Natural killer cell (primary cell): ENCODE results near the gene SERTAD2. TPM values are rescaled to one million over a fixed set of nuclear protein-coding genes. Genes with fewer than 3 reads are reported as not detected.
A peak's percentile ranks its signal among the peaks of the same experiment; 100 is the strongest.

Experiments used
- ATAC-seq, 3 donors: fragments of 150-1000 bp in 2 of 3; fragments of 200-7000 bp in 1 of 3; cut with Tn5 transposase; 1 replicate in 1 of 3; 2 replicates in 2 of 3; pipeline ENCODE4 v1.10.0; 2021; ENCODE audit warnings: mild to moderate bottlenecking in 2 of 3, moderate library complexity in 2 of 3
- DNase-seq, 2 donors: peaks; one replicate each; pipeline versions ENCODE4 v3.0.0 to v3.0.0-alpha.2; 2013 to 2021; ENCODE audit warnings: mixed read lengths in 1 of 2
- H3K27ac ChIP-seq: one replicate; pipeline ENCODE4 v1.5.1; 2013; ENCODE audit warnings: mild to moderate bottlenecking, low read length
- H3K27me3 ChIP-seq: one replicate; pipeline ENCODE4 v1.6.1; 2013; ENCODE audit warnings: low read length; ENCODE audit not compliant: control insufficient read depth, insufficient read depth
- H3K36me3 ChIP-seq: one replicate; pipeline ENCODE4 v1.6.1; 2013; ENCODE audit warnings: low read length; ENCODE audit not compliant: control insufficient read depth, insufficient read depth
- H3K4me1 ChIP-seq: one replicate; pipeline ENCODE4 v1.6.1; 2013; ENCODE audit warnings: low read length; ENCODE audit not compliant: control insufficient read depth, insufficient read depth
- H3K4me3 ChIP-seq: one replicate; pipeline ENCODE4 v1.5.1; 2013; ENCODE audit warnings: low read length
- H3K9me3 ChIP-seq: one replicate; pipeline ENCODE4 v1.6.1; 2013; ENCODE audit warnings: low read length; ENCODE audit not compliant: control insufficient read depth, insufficient read depth
- H3K27ac Mint-ChIP-seq, 2 donors: one replicate each; pipeline ENCODE4 v1.8.0; 2022; ENCODE audit warnings: mild to moderate bottlenecking in 2 of 2, mixed read lengths in 2 of 2, moderate library complexity in 1 of 2
- H3K27me3 Mint-ChIP-seq, 2 donors: one replicate each; pipeline ENCODE4 v1.8.0; 2022; ENCODE audit warnings: low read depth in 2 of 2, mixed read lengths in 2 of 2
- H3K36me3 Mint-ChIP-seq: one replicate; pipeline ENCODE4 v1.8.0; 2022; ENCODE audit warnings: mixed read lengths
- H3K4me1 Mint-ChIP-seq, 2 donors: one replicate each; pipeline ENCODE4 v1.8.0; 2022; ENCODE audit warnings: mixed read lengths in 2 of 2
- H3K4me3 Mint-ChIP-seq: one replicate; pipeline ENCODE4 v1.8.0; 2022; ENCODE audit warnings: mild to moderate bottlenecking, moderate library complexity, mixed read lengths
- H3K9me3 Mint-ChIP-seq, 2 donors: one replicate each; pipeline ENCODE4 v1.8.0; 2022; ENCODE audit warnings: mixed read lengths in 2 of 2
- WGBS: methylation state at CpG from one replicate; pipeline ENCODE4 v1.1.7; 2013; ENCODE audit warnings: missing lambda C conversion rate; ENCODE audit not compliant: insufficient coverage; 5-methylcytosine and 5-hydroxymethylcytosine counted together
- intact Hi-C: fragments of 100-400 bp; cut with micrococcal nuclease; formaldehyde crosslinking; loops from one replicate; pipeline ENCODE4 v1.14.2; 2022
- total RNA-seq, 4 donors: library from RNA; stranded (reverse); fragments of 120-200 nt in 1 of 4; gene quantifications; one replicate each; pipeline versions ENCODE4 v1.2.3 to v1.2.4, GENCODE V29; 2013 to 2022
- TF ChIP-seq, protein P1 (sequence below): fragments of 200-600 bp; IDR thresholded peaks from one replicate; pipeline ENCODE4 v1.8.0; 2022; ENCODE audit warnings: antibody characterized with exemption

Gene SERTAD2, protein sequence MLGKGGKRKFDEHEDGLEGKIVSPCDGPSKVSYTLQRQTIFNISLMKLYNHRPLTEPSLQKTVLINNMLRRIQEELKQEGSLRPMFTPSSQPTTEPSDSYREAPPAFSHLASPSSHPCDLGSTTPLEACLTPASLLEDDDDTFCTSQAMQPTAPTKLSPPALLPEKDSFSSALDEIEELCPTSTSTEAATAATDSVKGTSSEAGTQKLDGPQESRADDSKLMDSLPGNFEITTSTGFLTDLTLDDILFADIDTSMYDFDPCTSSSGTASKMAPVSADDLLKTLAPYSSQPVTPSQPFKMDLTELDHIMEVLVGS
- total RNA-seq, result 10 to 100 TPM; 45.6 to 71.2 (median 55.8) TPM
- 24.4 TPM for total RNA-seq (2013)

DNA sequence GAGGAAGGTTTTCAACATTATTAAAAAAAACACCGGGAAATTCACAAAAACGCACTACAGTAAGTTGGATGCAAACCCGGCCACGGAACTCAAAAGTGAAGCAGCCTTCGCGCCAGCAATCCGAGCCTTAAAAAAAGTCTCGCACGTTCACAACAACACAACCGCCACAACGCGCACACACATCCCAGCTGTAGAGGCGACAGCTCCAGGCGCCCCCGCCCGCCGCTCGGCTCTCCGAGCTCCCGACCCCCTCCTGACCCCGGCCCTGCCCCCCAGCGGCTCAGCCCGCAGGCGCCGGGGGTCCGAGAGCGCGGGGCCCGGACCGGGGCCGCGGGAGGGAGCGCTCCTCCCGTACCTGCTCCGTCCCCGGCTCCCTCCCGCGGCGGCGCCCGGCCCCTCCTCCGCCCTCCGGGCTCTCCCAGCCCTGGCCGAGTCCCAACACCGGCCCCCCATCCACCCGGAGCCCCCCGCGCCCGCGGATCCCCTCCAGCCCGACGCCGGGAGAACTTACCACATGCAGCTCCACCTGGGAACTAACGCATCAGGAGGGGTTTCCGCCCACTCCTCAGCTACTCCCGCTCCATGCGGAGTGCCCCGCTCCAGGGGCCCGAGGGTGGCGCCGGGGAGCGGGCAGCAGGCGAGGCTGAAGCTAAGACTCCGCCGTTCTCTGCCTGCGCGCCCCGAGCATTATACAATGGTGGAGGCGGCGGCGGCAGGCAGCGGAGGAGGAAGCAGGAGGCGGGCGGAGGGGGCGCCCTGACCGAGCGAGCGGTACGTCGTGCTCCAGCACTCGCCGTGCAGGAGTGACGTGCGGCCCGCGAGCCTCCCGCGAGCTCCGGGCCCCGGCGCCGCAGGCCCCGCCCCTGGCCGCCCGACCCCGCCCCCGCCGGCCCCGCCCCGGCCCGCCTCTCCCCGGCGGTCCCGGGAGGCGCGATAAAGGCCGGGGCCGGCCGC lies at the start of gene SERTAD2:
TSS of gene SERTAD2 (minus strand) at position 805 of the 954 bp plus-strand sequence. CDS start 17,042 bp downstream, outside the sequence.
- H3K4me3 Mint-ChIP-seq, result peak within 1 kb of the TSS; percentile 93
- H3K9me3 Mint-ChIP-seq, result no peaks in the 10 kb centered on the region
- no peaks in the 10 kb centered on the region for H3K36me3 Mint-ChIP-seq
- TF ChIP-seq, protein P1, sequence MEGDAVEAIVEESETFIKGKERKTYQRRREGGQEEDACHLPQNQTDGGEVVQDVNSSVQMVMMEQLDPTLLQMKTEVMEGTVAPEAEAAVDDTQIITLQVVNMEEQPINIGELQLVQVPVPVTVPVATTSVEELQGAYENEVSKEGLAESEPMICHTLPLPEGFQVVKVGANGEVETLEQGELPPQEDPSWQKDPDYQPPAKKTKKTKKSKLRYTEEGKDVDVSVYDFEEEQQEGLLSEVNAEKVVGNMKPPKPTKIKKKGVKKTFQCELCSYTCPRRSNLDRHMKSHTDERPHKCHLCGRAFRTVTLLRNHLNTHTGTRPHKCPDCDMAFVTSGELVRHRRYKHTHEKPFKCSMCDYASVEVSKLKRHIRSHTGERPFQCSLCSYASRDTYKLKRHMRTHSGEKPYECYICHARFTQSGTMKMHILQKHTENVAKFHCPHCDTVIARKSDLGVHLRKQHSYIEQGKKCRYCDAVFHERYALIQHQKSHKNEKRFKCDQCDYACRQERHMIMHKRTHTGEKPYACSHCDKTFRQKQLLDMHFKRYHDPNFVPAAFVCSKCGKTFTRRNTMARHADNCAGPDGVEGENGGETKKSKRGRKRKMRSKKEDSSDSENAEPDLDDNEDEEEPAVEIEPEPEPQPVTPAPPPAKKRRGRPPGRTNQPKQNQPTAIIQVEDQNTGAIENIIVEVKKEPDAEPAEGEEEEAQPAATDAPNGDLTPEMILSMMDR, result no peak
- H3K4me1 Mint-ChIP-seq, result peaks cover 35 to 40% of the 10 kb centered on the region in 2 donors
- no peaks in the 10 kb centered on the region for H3K9me3 ChIP-seq
- intact Hi-C loops, result loop anchor here (1.0 to 5.0 kb wide), 5 partner anchors 9 to 326 kb away; partner anchors contain the start of gene AFTPH
- peak within 1 kb of the TSS; percentile 99 for H3K4me3 ChIP-seq
- H3K4me1 ChIP-seq, result peaks cover 28% of the 10 kb centered on the region
- no peaks in the 10 kb centered on the region for H3K27me3 Mint-ChIP-seq
- ATAC-seq (peak; percentile 81 to 93 (median 87)), DNase-seq (peak; percentile 80 to 94)
- under 1% methylated on average over 108 of the region's 109 CpGs for WGBS
- no peaks in the 10 kb centered on the region for H3K27me3 ChIP-seq
- H3K27ac ChIP-seq, result peak within 1 kb of the TSS; percentile 98
- H3K27ac Mint-ChIP-seq, result peak within 1 kb of the TSS; percentile 85 to 87
- no peaks in the 10 kb centered on the region for H3K36me3 ChIP-seq

- DNase-seq (no peak), ATAC-seq (no peak)
- peaks cover 0 to 4% of the 10 kb centered on the region in 2 donors for H3K27me3 Mint-ChIP-seq
- Histone ChIP-seq H3K27ac (no peak overlapping the region), H3K36me3 (no peaks in the 10 kb centered on the region), H3K4me1 (peaks cover 5% of the 10 kb centered on the region), H3K4me3 (no peak overlapping the region), H3K27me3 (no peaks in the 10 kb centered on the region), H3K9me3 (no peaks in the 10 kb centered on the region)
- no peaks in the 10 kb centered on the region for H3K36me3 Mint-ChIP-seq
- TF ChIP-seq, protein P1, result no peak
- intact Hi-C loops, result no loop called here
- peak overlapping the region in 1 of 2 donors; percentile 54 for H3K27ac Mint-ChIP-seq
- WGBS, result 74% methylated on average over 5 of the region's 5 CpGs
- peaks cover 0 to 4% of the 10 kb centered on the region in 2 donors for H3K4me1 Mint-ChIP-seq
- no peak overlapping the region for H3K4me3 Mint-ChIP-seq
- no peaks in the 10 kb centered on the region for H3K9me3 Mint-ChIP-seq
These were observed 46.6 kb upstream of the SERTAD2 start for GRCh38 chr2:64700133-64700809.

GRCh38 chr2:64699712-64700111 lies 46.0 kb upstream of the SERTAD2 start:
- Mint-ChIP-seq H3K4me3 (no peak overlapping the region), H3K27ac (no peak overlapping the region)

More at GRCh38 chr2:64699712-64700111, 46.0 kb upstream of the SERTAD2 start:
- Histone ChIP-seq H3K27ac (no peak overlapping the region), H3K9me3 (no peaks in the 10 kb centered on the region), H3K27me3 (no peaks in the 10 kb centered on the region), H3K4me3 (no peak overlapping the region), H3K36me3 (no peaks in the 10 kb centered on the region), H3K4me1 (peaks cover 5% of the 10 kb centered on the region)
- ATAC-seq (no peak), DNase-seq (peak in 1 of 2 donors; percentile 74)
- Mint-ChIP-seq H3K36me3 (no peaks in the 10 kb centered on the region), H3K27me3 (peaks cover 0 to 4% of the 10 kb centered on the region in 2 donors), H3K9me3 (no peaks in the 10 kb centered on the region), H3K4me1 (peaks cover 0 to 4% of the 10 kb centered on the region in 2 donors)
- WGBS, result 67% methylated on average over 8 of the region's 8 CpGs
- TF ChIP-seq, protein P1, result no peak
- intact Hi-C loops, result no loop called here
